Activated CD4-positive, alpha-beta memory T cell treated with anti-CD3 and anti-CD28 coated beads for 36 hours (primary cell): ENCODE measurements around the gene SUSD4. TPM values are rescaled to one million over a fixed set of nuclear protein-coding genes. Genes with fewer than 3 reads are reported as not detected.

Experiments
- CTCF ChIA-PET: fragments of 350-600 bp; sonication (Branson Sonifier 250); formaldehyde crosslinking; loops from one replicate; lab custom pipeline; 2021; ENCODE audit warnings: antibody characterized with exemption, inconsistent platforms; lab: Charles Lee
- POLR2A ChIA-PET: fragments of 350-600 bp; sonication (Branson Sonifier 250); formaldehyde crosslinking; loops from one replicate; lab custom pipeline; 2021; ENCODE audit warnings: antibody characterized with exemption; lab: Charles Lee
- DNase-seq: peaks from one replicate; pipeline ENCODE4 v3.0.0-alpha.2; 2020
- H3K27ac Mint-ChIP-seq: one replicate; pipeline ENCODE4 v1.8.0; 2021; ENCODE audit warnings: mixed read lengths
- H3K27me3 Mint-ChIP-seq: one replicate; pipeline ENCODE4 v1.8.0; 2021; ENCODE audit warnings: mixed read lengths
- H3K36me3 Mint-ChIP-seq: one replicate; pipeline ENCODE4 v1.8.0; 2021; ENCODE audit warnings: mixed read lengths
- H3K4me1 Mint-ChIP-seq: one replicate; pipeline ENCODE4 v1.8.0; 2021; ENCODE audit warnings: low read depth, mixed read lengths
- H3K4me3 Mint-ChIP-seq: one replicate; pipeline ENCODE4 v1.8.0; 2021; ENCODE audit warnings: mild to moderate bottlenecking, mixed read lengths
- H3K9me3 Mint-ChIP-seq: one replicate; pipeline ENCODE4 v1.8.0; 2021; ENCODE audit warnings: mixed read lengths
- intact Hi-C: fragments of 100-400 bp; cut with micrococcal nuclease; formaldehyde crosslinking; loops from one replicate; pipeline ENCODE4 v1.15.1; 2023
- total RNA-seq, 2 experiments: library from RNA; stranded (reverse); gene quantifications; one replicate each; pipeline ENCODE4 v1.2.3, GENCODE V29; 2021

Gene SUSD4
- total RNA-seq, 2 experiments from 2014 or later, result 0.82 to 0.83 TPM

- ChIA-PET CTCF (no interaction called here), POLR2A (interaction anchor here (0.6 kb wide), 1 partner anchor 143 kb away, joined by 3 read pairs; no protein-coding TSS in a partner anchor)
- intact Hi-C loops, result no loop called here
- no peak for DNase-seq
- Mint-ChIP-seq H3K36me3 (no peaks in the 10 kb centered on the region), H3K4me1 (no peaks in the 10 kb centered on the region), H3K4me3 (no peak overlapping the region), H3K9me3 (no peaks in the 10 kb centered on the region), H3K27me3 (no peaks in the 10 kb centered on the region), H3K27ac (no peak overlapping the region)
Measured at GRCh38 chr1:223338811-223339746, 24.9 kb downstream of the SUSD4 start.

DNA sequence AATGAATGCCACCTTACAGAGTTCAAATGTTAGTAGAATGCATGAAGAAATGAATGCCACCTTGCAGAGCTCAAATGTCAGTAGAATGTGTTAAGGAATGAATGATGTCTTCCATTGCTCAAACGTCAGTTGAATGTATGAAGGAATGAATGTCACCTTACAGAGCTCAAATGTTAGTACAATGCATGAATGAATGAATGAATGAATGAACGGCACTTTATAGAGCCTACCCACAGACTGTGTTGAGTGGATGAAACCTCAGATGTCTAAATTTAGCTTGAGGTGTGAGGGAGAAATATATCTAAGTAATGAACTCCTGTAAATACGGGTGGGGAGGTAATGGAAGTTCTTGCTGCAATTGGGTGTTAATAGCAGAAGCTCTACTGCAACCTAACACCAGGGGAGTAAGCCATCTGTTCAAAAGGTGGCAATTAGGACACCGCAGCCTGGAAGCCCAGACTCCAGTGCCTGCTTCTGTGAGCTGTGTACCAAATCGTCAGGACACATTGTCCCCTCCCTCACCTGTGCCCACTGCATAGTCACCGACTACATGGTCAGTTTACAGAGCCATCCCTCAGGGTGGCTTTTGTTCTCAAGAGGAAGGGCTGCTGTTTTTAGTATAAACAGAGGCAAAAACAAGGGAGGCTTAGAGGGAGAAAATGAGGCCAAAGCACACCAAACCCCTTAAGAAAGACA is 26.7 kb downstream of the SUSD4 start:
- Mint-ChIP-seq H3K36me3 (no peaks in the 10 kb centered on the region), H3K4me3 (no peak overlapping the region), H3K27ac (no peak overlapping the region), H3K27me3 (no peaks in the 10 kb centered on the region), H3K9me3 (no peaks in the 10 kb centered on the region), H3K4me1 (no peaks in the 10 kb centered on the region)
- CTCF ChIA-PET, result interaction anchor here (0.6 kb wide), 1 partner anchor 89 kb away, joined by 3 read pairs; no protein-coding TSS in a partner anchor
- no peak for DNase-seq
- POLR2A ChIA-PET, result no interaction called here
- intact Hi-C loops, result no loop called here

DNA sequence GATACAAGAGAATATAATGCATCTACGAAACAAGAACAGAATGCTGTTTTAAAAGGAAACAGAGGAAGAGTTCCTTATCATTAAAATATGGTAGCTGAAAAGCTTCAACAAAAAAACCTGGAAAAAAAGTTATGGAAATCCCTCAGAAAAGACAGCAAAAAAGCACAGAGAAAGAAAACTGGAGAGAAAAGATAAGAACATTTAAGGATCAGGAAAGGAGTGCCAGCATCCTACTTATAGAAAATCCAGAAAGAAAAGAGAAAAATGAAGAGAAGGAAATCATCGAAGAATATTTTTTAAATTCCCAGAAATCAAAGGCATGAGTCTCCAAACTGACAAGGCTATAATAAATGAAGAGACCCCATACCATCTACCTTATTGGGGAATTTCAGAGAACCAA is 29.8 kb downstream of the SUSD4 start:
- H3K27ac Mint-ChIP-seq, result no peak overlapping the region
- CTCF ChIA-PET, result no interaction called here
- H3K9me3 Mint-ChIP-seq, result no peaks in the 10 kb centered on the region

GRCh38 chr1:223332997-223333396 is 31.0 kb downstream of the SUSD4 start:
- ChIA-PET POLR2A (no interaction called here), CTCF (no interaction called here)
- Mint-ChIP-seq H3K4me1 (peaks cover 3% of the 10 kb centered on the region), H3K27me3 (no peaks in the 10 kb centered on the region), H3K27ac (no peak overlapping the region), H3K4me3 (no peak overlapping the region), H3K36me3 (no peaks in the 10 kb centered on the region), H3K9me3 (no peaks in the 10 kb centered on the region)
- DNase-seq, result no peak
- intact Hi-C loops, result no loop called here

More for the DNA sequence above, 29.8 kb downstream of the SUSD4 start:
- no peaks in the 10 kb centered on the region for H3K36me3 Mint-ChIP-seq
- no peaks in the 10 kb centered on the region for H3K27me3 Mint-ChIP-seq
- intact Hi-C loops, result no loop called here
- POLR2A ChIA-PET, result no interaction called here
- H3K4me3 Mint-ChIP-seq, result no peak overlapping the region
- no peak for DNase-seq
- H3K4me1 Mint-ChIP-seq, result peaks cover 3% of the 10 kb centered on the region

GRCh38 chr1:223331929-223332328 is 32.0 kb downstream of the SUSD4 start:
- peaks cover 3% of the 10 kb centered on the region for H3K4me1 Mint-ChIP-seq
- H3K9me3 Mint-ChIP-seq, result no peaks in the 10 kb centered on the region
- intact Hi-C loops, result no loop called here
- no peak overlapping the region for H3K27ac Mint-ChIP-seq
- POLR2A ChIA-PET, result no interaction called here
- CTCF ChIA-PET, result no interaction called here
- H3K4me3 Mint-ChIP-seq, result no peak overlapping the region
- DNase-seq, result no peak
- H3K36me3 Mint-ChIP-seq, result no peaks in the 10 kb centered on the region
- no peaks in the 10 kb centered on the region for H3K27me3 Mint-ChIP-seq

- Mint-ChIP-seq H3K4me1 (peaks cover 3% of the 10 kb centered on the region), H3K9me3 (no peaks in the 10 kb centered on the region), H3K4me3 (no peak overlapping the region), H3K27me3 (no peaks in the 10 kb centered on the region), H3K36me3 (no peaks in the 10 kb centered on the region), H3K27ac (no peak overlapping the region)
- CTCF ChIA-PET, result no interaction called here
- DNase-seq, result peak; percentile 13
- POLR2A ChIA-PET, result no interaction called here
- intact Hi-C loops, result no loop called here
Measured at GRCh38 chr1:223331301-223331700, 32.7 kb downstream of the SUSD4 start.

GRCh38 chr1:223330466-223330865 is 33.5 kb downstream of the SUSD4 start:
- Mint-ChIP-seq H3K4me3 (no peak overlapping the region), H3K27ac (no peak overlapping the region), H3K9me3 (no peaks in the 10 kb centered on the region), H3K4me1 (peaks cover 3% of the 10 kb centered on the region), H3K36me3 (no peaks in the 10 kb centered on the region), H3K27me3 (no peaks in the 10 kb centered on the region)
- ChIA-PET CTCF (no interaction called here), POLR2A (interaction anchor here (1.2 kb wide), 1 partner anchor 34 kb away, joined by 3 read pairs; the partner anchor contains the start of gene SUSD4)
- DNase-seq, result no peak
- intact Hi-C loops, result no loop called here

DNA sequence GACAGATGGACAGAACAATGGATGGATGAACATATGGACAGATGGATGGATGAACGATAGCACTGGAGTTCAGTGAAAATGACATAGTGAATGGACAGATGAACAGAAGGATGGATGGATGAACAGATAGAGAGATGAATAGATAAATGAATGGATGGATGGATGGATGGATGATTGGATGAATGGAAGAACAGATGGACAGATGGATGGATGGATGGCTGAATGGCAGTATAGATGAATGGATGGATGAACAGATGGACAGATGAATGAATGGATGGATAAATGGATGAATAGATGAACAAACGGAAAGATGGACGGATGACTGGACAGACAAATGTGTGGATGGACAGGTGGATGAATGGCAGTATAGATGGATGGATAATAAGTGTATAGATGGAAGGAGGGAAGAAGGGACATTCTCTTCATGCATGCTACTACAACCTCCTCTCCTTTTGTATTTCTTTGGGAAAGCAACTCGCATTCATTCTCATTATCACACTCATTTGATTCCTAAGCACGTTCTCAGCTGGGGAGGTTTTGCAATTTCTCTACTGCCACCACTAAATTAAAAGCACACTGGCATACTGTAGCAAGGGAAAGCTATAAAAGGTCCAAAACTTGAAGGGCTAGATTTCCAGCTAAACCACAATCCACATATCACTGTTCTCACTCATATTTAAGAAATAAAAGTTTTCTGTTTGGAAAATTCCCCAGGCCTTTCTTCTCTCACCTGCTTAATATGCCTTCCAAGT is 34.1 kb downstream of the SUSD4 start:
- no peak overlapping the region for H3K27ac Mint-ChIP-seq
- H3K9me3 Mint-ChIP-seq, result no peaks in the 10 kb centered on the region
- H3K27me3 Mint-ChIP-seq, result no peaks in the 10 kb centered on the region
- no peaks in the 10 kb centered on the region for H3K36me3 Mint-ChIP-seq
- intact Hi-C loops, result no loop called here
- H3K4me3 Mint-ChIP-seq, result no peak overlapping the region
- peaks cover 3% of the 10 kb centered on the region for H3K4me1 Mint-ChIP-seq
- no peak for DNase-seq
- POLR2A ChIA-PET, result interaction anchor here (1.2 kb wide), 1 partner anchor 34 kb away, joined by 3 read pairs; the partner anchor contains the start of gene SUSD4
- CTCF ChIA-PET, result interaction anchor here (0.6 to 1.5 kb wide), 2 partner anchors 25 to 196 kb away, joined by 3 to 7 read pairs; no protein-coding TSS in a partner anchor

DNA sequence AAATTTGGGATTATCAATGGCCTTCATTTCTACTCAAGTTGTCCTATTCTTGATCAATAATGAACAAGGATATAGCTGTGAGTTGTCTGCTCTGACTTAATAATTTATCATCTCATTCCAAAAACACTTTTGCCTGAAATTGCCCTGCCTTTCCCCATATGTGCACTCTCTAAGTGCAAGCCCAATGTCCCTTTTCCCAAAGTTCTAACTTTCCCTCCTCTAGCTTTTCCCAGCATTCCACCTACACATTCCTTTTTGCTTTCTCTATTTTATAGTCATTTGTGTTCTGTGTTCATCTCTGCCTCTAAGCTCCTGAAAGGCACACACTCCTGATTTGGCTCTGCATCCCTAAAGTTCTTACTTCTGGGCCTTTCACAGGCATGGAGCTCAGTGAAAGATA is 34.7 kb downstream of the SUSD4 start:
- ChIA-PET CTCF (interaction anchor here (0.6 to 1.5 kb wide), 2 partner anchors 26 to 196 kb away, joined by 3 to 7 read pairs; no protein-coding TSS in a partner anchor), POLR2A (interaction anchor here (1.2 kb wide), 1 partner anchor 35 kb away, joined by 3 read pairs; the partner anchor contains the start of gene SUSD4)
- no peak for DNase-seq
- Mint-ChIP-seq H3K9me3 (no peaks in the 10 kb centered on the region), H3K27ac (no peak overlapping the region), H3K36me3 (no peaks in the 10 kb centered on the region), H3K4me1 (peaks cover 3% of the 10 kb centered on the region), H3K27me3 (no peaks in the 10 kb centered on the region), H3K4me3 (no peak overlapping the region)
- intact Hi-C loops, result no loop called here

- ChIA-PET CTCF (interaction anchor here (1.5 kb wide), 1 partner anchor 195 kb away, joined by 7 read pairs; no protein-coding TSS in a partner anchor), POLR2A (no interaction called here)
- Mint-ChIP-seq H3K4me1 (peaks cover 9% of the 10 kb centered on the region), H3K27ac (no peak overlapping the region), H3K36me3 (no peaks in the 10 kb centered on the region), H3K27me3 (no peaks in the 10 kb centered on the region), H3K4me3 (no peak overlapping the region), H3K9me3 (no peaks in the 10 kb centered on the region)
- intact Hi-C loops, result no loop called here
- no peak for DNase-seq
Measured at GRCh38 chr1:223328566-223328965, 35.4 kb downstream of the SUSD4 start.

DNA sequence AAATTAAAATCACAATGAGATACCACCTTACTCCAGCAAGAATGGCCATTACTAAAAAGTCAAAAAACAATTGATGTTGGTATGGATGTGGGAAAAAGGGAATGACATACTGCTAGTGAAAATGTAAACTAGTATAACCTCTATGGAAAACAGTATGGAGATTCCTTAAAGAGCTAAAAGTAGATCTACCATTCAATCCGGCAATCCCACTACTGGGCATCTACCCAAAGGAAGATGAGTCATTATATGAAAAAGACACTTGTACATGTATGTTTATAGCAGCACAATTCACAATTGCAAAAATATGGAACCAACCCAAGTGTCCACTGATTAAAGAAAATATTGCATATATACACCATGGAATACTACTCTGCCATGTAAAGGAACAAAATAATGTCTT is 37.2 kb downstream of the SUSD4 start:
- Mint-ChIP-seq H3K9me3 (no peaks in the 10 kb centered on the region), H3K27ac (no peak overlapping the region), H3K36me3 (no peaks in the 10 kb centered on the region), H3K4me1 (peaks cover 18% of the 10 kb centered on the region), H3K4me3 (no peak overlapping the region), H3K27me3 (no peaks in the 10 kb centered on the region)
- intact Hi-C loops, result no loop called here
- ChIA-PET POLR2A (no interaction called here), CTCF (no interaction called here)
- no peak for DNase-seq
